ENCODE data around the gene SHANK2.

DNA sequence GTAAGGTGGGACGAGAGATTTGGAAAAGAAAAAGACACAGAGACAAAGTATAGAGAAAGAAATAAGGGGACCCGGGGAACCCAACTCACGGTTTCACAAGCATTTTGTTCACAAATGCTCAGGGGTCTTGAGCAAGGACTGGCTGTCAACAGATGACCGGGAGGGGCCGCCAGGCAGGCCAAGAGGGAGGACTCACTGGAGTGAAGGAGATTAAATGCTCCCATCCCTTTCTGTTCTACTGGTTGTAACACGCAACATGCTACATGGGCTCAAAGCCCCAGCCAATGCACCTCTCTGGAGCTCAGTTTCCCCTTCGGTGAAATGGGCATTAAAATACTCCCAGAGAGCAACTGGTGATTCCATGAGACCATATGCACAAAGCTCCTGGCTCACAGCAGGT is 13.4 kb downstream of the SHANK2 start:
- no peak for TF ChIP-seq CTCF (IDR thresholded peaks at IDR 0.05; ENCODE audit: low read length)
- no peak for TF ChIP-seq EZH2 (IDR thresholded peaks at IDR 0.05; ENCODE audit: borderline replicate concordance, low read length)

Data from OCI-LY1 (cell line).